ENCODE results near the gene ZNF749. TPM values are rescaled to one million over a fixed set of nuclear protein-coding genes. Genes with fewer than 3 reads are reported as not detected.
A peak's percentile ranks its signal among the peaks of the same experiment; 100 is the strongest.

The ZNF749 gene
- total RNA-seq, 2 experiments from 2014 or later = 5.7 to 6.2 TPM

- Histone ChIP-seq H3K4me1 (ENCODE audit: insufficient read depth, low read length) (peaks cover 21% of the 10 kb centered on the region), H3K27me3 (ENCODE audit: control insufficient read depth in 1 of 2, insufficient read depth in 2 of 2, low read length in 2 of 2) (no peaks in the 10 kb centered on the region), H3K36me3 (ENCODE audit: insufficient read depth, low read length) (peaks cover 25% of the 10 kb centered on the region), H3K27ac (ENCODE audit: low read depth in 1 of 2, low read length in 2 of 2) (no peak overlapping the region), H3K9me3 (ENCODE audit: control insufficient read depth in 1 of 2, insufficient read depth in 1 of 2, low read length in 2 of 2) (peaks cover 4 to 32% of the 10 kb centered on the region in 2 experiments), H3K4me3 (ENCODE audit: low read length) (no peak overlapping the region)
- Mint-ChIP-seq H3K36me3 (ENCODE audit: low read depth) (peaks cover 63% of the 10 kb centered on the region), H3K9me3 (peaks cover 26% of the 10 kb centered on the region), H3K4me3 (peak overlapping the region; percentile 97), H3K27me3 (no peaks in the 10 kb centered on the region), H3K27ac (peak overlapping the region; percentile 70), H3K4me1 (ENCODE audit: low read depth) (peaks cover 31% of the 10 kb centered on the region)
- intact Hi-C loops (cut with DNase I, micrococcal nuclease) = loop anchor here in 1 of 2 experiments (10.0 kb wide), 1 partner anchor 842 kb away; the partner anchor contains the start of gene ZNF71
- ChIA-PET CTCF (no interaction called here), POLR2A (interaction anchor here (1.4 kb wide), 1 partner anchor 11 kb away, joined by 3 read pairs; no protein-coding TSS in a partner anchor)
- ATAC-seq (ENCODE audit: poor library complexity) = no peak
- no peak for TF ChIP-seq CTCF (IDR thresholded peaks at IDR 0.05)
- no peak for DNase-seq
Observed at GRCh38 chr19:57436417-57436816, 1.3 kb downstream of the ZNF749 start.

DNA sequence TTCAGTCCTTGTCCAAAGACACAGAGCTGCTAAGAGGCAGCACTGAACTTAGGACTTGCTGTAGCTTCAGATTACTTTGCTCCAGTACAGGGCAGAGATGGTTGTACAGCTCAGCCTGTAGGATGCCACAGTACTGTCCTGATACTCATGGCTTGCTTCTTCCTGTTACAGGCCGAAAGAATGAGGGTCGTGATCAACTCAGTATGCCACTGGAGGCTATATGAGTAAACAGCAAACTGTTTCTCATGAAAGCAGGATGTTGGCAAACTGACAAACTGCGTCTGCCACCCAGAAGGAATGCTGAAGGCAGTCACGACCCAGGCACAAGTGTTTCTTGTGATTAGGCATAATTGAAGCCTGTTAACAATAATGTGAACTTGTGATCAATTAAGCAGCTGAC lies 2.8 kb downstream of the ZNF749 start:
- intact Hi-C loops (cut with DNase I, micrococcal nuclease) = loop anchor here in 1 of 2 experiments (10.0 kb wide), 1 partner anchor 843 kb away; the partner anchor contains the start of gene ZNF71
- no peak overlapping the region for H3K27ac ChIP-seq (ENCODE audit: low read depth in 1 of 2, low read length in 2 of 2)
- Mint-ChIP-seq H3K9me3 (peaks cover 35% of the 10 kb centered on the region), H3K36me3 (ENCODE audit: low read depth) (peaks cover 79% of the 10 kb centered on the region), H3K4me1 (ENCODE audit: low read depth) (peaks cover 31% of the 10 kb centered on the region), H3K27ac (no peak overlapping the region), H3K4me3 (peak overlapping the region; percentile 50), H3K27me3 (no peaks in the 10 kb centered on the region)
- peaks cover 35% of the 10 kb centered on the region for H3K36me3 ChIP-seq (ENCODE audit: insufficient read depth, low read length)
- POLR2A ChIA-PET = interaction anchor here (0.6 kb wide), 2 partner anchors 192 to 197 kb away, joined by 3 read pairs; partner anchors contain the start of gene ZNF805
- CTCF ChIA-PET = no interaction called here
- H3K4me1 ChIP-seq (ENCODE audit: insufficient read depth, low read length) = peaks cover 21% of the 10 kb centered on the region
- ATAC-seq (ENCODE audit: poor library complexity) (no peak), DNase-seq (no peak)
- H3K4me3 ChIP-seq (ENCODE audit: low read length) = no peak overlapping the region
- no peak for TF ChIP-seq CTCF (IDR thresholded peaks at IDR 0.05)
- no peaks in the 10 kb centered on the region for H3K27me3 ChIP-seq (ENCODE audit: control insufficient read depth in 1 of 2, insufficient read depth in 2 of 2, low read length in 2 of 2)
- peaks cover 16 to 36% of the 10 kb centered on the region in 2 experiments for H3K9me3 ChIP-seq (ENCODE audit: control insufficient read depth in 1 of 2, insufficient read depth in 1 of 2, low read length in 2 of 2)

DNA sequence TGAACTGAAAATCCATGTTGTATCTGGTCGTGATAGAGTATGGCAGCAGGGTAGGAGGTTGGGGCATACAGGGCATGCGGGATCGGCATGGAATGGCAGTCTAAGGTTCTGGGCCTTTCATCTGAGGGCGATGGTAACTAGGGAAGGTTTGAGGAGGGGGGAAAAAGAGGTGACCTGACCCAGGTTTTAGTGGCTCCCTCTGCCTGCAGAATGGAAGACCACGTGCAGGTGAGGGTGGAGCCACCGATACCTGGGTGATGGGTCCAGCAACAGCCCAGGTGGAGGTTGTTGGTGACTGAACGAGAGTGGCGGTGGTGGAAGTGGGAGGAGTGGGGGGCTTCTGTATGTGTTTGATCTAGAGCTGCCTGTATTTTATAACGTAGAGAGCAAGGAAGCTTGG lies 3.8 kb downstream of the ZNF749 start:
- Mint-ChIP-seq H3K4me3 (no peak overlapping the region), H3K27ac (no peak overlapping the region), H3K4me1 (ENCODE audit: low read depth) (peaks cover 31% of the 10 kb centered on the region), H3K9me3 (peaks cover 36% of the 10 kb centered on the region), H3K36me3 (ENCODE audit: low read depth) (peaks cover 89% of the 10 kb centered on the region), H3K27me3 (no peaks in the 10 kb centered on the region)
- intact Hi-C loops (cut with DNase I, micrococcal nuclease) = loop anchor here in 1 of 2 experiments (10.0 kb wide), 1 partner anchor 844 kb away; the partner anchor contains the start of gene ZNF71
- DNase-seq = no peak
- CTCF ChIA-PET = no interaction called here
- H3K4me1 ChIP-seq (ENCODE audit: insufficient read depth, low read length) = peaks cover 21% of the 10 kb centered on the region
- H3K27me3 ChIP-seq (ENCODE audit: control insufficient read depth in 1 of 2, insufficient read depth in 2 of 2, low read length in 2 of 2) = no peaks in the 10 kb centered on the region
- no peak for ATAC-seq (ENCODE audit: poor library complexity)
- peaks cover 45% of the 10 kb centered on the region for H3K36me3 ChIP-seq (ENCODE audit: insufficient read depth, low read length)
- no peak overlapping the region for H3K27ac ChIP-seq (ENCODE audit: low read depth in 1 of 2, low read length in 2 of 2)
- POLR2A ChIA-PET = no interaction called here
- TF ChIP-seq CTCF (IDR thresholded peaks at IDR 0.05) = no peak
- no peak overlapping the region for H3K4me3 ChIP-seq (ENCODE audit: low read length)
- H3K9me3 ChIP-seq (ENCODE audit: control insufficient read depth in 1 of 2, insufficient read depth in 1 of 2, low read length in 2 of 2) = peaks cover 26 to 41% of the 10 kb centered on the region in 2 experiments
